ENCODE results near the gene MBD3L2. TPM values are rescaled to one million over a fixed set of nuclear protein-coding genes. Genes with fewer than 3 reads are reported as not detected.
"Not testable (repeated sequence)": the region's sequence is repeated elsewhere in the genome, so short reads cannot be mapped to it uniquely, and the experiment has no call there.

Gene MBD3L2
- not detected in 2 replicates for total RNA-seq (2014; rRNA removed; shearing (Covaris generic))
- not detected in 2 replicates for polyA plus RNA-seq (2015; cell fraction: cytosol; rRNA removed)
- not detected in 2 replicates for polyA plus RNA-seq (2015; cell fraction: nucleus; rRNA removed)

DNA sequence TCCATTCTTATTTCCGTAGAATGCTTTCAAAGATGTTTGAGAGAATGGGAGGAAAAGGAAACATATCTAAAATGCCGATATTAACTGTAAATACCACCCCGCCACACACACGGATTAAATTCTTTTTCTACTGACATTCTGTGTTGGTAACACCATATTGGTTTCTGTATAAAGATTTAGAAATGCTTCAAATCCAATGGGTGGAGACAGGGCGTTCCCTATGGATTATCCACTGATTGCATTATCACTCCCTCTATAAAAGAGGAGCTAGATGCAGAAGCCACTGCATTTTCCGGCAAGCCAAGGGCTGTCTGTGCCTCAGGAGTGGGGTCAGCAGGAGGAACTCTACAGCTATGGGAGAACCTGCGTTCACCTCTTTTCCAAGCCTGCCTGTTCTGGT, at the start of gene MBD3L2:
MBD3L2 (plus strand) TSS at position 301 of the 400 bp plus-strand sequence; CDS start at position 354, 53 bp downstream.
- in situ Hi-C loops (cut with HindIII; ENCODE audit: low pct_unique_long_range_greater_than_20kb, low sequenced_read_pairs); DNase-seq (ENCODE audit: low read depth, low spot score): not testable (repeated sequence)

DNA sequence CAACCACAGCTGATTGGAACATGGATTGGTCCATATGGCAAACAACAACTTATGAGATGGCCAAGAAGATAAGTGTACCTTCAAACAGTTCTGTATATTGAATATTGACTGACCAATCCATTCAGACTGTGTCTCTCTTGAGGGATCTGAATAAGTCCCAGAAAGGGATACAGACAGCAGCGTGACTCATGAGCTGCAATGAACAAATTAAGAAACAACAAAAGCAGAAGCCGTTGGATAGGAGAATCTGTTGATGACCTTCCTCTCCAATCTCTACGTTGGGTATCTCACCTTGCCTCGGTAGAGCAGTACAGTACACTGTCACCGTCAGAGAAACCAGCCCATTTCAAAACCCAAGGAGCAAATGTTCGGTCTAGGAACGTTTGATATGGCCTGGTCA, 49.2 kb upstream of the MBD3L2 start:
- in situ Hi-C loops (cut with HindIII; ENCODE audit: low pct_unique_long_range_greater_than_20kb, low sequenced_read_pairs) = no loop called here
- no peak for DNase-seq (ENCODE audit: low read depth, low spot score)

- in situ Hi-C loops (cut with HindIII; ENCODE audit: low pct_unique_long_range_greater_than_20kb, low sequenced_read_pairs) = no loop called here
- DNase-seq (ENCODE audit: low read depth, low spot score) = no peak
Observed at GRCh38 chr19:7000333-7000732, 48.8 kb upstream of the MBD3L2 start.

DNA sequence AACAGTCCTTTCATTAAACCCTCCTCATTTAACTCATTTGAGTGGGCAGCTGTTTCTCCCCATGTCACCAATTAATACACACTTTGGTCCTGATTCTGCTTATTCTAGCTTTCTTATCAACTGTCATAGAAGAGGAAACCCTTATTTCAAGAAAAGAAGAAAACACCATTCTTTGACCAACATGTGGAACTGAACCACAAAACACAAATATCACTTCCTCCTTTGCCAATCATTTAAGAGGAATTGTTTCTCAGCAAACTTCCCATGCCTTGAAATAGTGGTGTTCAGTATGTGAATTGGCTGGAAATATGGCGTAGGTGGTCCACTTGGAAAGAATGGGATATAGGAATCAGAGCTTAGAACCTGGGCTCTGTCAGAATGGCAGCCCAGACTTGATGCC, 48.3 kb upstream of the MBD3L2 start:
- no peak for DNase-seq (ENCODE audit: low read depth, low spot score)
- in situ Hi-C loops (cut with HindIII; ENCODE audit: low pct_unique_long_range_greater_than_20kb, low sequenced_read_pairs) = no loop called here

DNA sequence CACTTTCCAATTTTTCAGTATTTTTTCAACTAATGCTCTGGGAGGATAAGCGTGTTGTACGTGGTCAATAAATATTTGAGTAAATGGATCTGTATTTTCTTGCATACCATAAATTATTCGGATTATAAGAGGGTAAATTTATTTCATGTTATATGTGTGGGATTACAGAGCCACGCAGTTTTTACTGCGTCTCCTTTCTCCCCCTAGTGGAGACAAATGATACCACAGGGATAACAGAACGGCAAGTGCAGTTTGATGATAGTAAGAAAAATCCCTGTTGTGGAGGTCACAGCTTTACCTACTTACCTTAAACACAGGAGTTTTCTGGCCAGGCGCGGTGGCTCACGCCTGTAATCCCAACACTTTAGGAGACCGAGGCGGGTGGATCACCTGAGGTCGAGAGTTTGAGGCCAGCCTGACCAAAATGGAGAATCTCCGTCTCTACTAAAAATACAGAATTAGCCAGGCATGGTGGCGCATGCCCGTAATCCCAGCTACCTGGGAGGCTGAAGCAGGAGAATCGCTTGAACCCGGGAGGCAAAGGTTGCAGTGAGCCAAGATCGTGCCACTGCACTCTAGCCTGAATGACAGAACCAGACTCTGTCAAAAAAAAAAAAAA, 44.7 kb upstream of the MBD3L2 start:
- DNase-seq (ENCODE audit: low read depth, low spot score) = no peak
- in situ Hi-C loops (cut with HindIII; ENCODE audit: low pct_unique_long_range_greater_than_20kb, low sequenced_read_pairs) = no loop called here

DNA sequence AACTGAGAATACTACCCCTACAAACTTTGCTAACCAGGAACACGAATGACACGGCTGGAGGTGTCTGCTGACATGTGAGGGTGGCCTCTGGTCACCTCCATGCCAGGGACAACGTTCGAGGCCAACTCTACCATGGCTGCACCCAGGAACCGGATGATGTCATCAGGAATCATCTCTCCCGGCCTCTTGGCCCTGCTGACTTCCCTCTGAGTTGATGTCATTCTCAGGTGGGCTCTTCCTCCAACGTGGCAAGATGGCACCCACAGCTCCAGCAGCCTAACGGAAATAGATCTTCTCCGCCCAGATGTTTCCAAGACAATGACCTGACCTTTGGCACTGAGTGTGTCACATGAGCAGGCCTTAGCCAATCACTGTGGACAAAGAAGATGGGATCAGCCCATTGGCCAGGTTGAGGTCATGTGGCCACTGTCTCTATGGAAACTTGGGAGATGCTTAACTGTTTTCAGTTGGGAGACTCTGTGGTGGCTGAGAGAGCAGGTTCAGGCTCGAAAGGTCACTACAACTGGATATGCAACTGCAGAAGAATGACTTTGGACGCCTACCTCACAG, 42.9 kb upstream of the MBD3L2 start:
- in situ Hi-C loops (cut with HindIII; ENCODE audit: low pct_unique_long_range_greater_than_20kb, low sequenced_read_pairs) = no loop called here
- no peak for DNase-seq (ENCODE audit: low read depth, low spot score)

DNA sequence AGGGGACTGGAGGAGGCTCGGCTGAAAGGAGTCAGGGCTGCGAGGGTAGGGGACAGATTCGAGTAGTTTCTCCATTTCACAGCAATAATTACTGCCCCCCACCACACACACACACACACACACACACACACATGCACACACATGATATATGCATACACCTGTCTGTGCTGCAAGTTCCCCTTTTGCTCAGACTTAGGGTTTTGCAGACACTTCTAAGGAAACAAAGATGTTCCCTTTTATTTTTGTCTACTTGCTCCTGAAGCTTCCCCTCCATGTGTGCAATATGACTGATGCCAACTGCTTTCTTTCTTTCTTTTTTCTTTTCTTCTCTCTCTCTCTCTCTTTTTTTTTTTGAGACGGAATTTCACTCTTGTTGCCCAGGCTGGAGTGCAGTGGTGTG, 41.3 kb upstream of the MBD3L2 start:
- in situ Hi-C loops (cut with HindIII; ENCODE audit: low pct_unique_long_range_greater_than_20kb, low sequenced_read_pairs) = no loop called here

DNA sequence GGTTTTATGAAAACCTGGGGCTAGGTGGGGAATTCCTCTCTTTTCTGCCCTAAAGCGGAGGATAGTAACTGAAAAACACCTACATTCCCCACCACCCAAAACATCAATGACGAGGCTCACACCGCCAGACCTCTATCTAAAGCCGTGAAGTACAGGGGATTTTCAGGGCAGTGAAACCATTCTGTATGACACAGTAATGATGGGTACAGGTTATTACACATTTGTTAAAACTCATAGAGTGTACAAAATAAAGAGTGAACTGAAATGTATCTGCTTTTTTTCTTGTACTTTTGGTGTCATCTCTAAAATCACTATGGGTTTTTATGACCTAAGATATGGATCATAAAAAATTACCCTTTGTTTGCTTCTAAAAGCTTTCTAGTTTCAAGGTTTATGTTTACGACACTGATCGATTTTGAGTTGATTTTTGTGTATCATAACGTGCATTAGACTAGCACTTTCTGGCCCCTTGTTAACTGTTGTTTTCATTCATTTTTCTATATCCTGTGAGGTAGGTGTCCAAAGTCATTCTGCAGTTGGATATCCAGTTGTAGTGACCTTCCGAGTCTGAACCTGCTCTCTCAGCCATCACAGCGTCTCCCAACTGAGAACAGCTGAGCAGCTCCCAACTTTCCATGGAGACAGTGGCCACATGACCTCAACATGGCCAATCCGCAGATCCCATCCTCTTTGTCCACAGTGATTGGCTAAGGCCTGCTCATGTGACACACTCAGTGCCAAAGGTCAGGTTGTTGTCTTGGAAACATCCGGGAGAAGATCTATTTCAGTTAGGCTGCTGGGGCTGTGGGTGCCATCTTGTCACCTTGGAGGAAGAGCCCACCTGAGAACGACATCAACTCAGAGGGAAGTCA, 38.2 kb upstream of the MBD3L2 start:
- in situ Hi-C loops (cut with HindIII; ENCODE audit: low pct_unique_long_range_greater_than_20kb, low sequenced_read_pairs) = no loop called here

More for the DNA sequence above, 41.3 kb upstream of the MBD3L2 start:
- DNase-seq (ENCODE audit: low read depth, low spot score) = no peak

GRCh38 chr19:7013678-7014077, 35.4 kb upstream of the MBD3L2 start:
- DNase-seq (ENCODE audit: low read depth, low spot score) = peak; percentile 49
- in situ Hi-C loops (cut with HindIII; ENCODE audit: low pct_unique_long_range_greater_than_20kb, low sequenced_read_pairs) = no loop called here

More for the DNA sequence above, 38.2 kb upstream of the MBD3L2 start:
- no peak for DNase-seq (ENCODE audit: low read depth, low spot score)

GRCh38 chr19:7018828-7019227, 30.3 kb upstream of the MBD3L2 start:
- in situ Hi-C loops (cut with HindIII; ENCODE audit: low pct_unique_long_range_greater_than_20kb, low sequenced_read_pairs) = no loop called here
- no peak for DNase-seq (ENCODE audit: low read depth, low spot score)

DNA sequence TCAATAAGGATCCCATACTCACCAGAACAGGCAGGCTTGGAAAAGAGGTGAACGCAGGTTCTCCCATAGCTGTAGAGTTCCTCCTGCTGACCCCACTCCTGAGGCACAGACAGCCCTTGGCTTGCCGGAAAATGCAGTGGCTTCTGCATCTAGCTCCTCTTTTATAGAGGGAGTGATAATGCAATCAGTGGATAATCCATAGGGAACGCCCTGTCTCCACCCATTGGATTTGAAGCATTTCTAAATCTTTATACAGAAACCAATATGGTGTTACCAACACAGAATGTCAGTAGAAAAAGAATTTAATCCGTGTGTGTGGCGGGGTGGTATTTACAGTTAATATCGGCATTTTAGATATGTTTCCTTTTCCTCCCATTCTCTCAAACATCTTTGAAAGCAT, 27.8 kb upstream of the MBD3L2 start, which contains the start of gene MBD3L2B:
MBD3L2B (minus strand) TSS at position 101 of the 400 bp plus-strand sequence; CDS start at position 67, 34 bp downstream.
- in situ Hi-C loops (cut with HindIII; ENCODE audit: low pct_unique_long_range_greater_than_20kb, low sequenced_read_pairs); DNase-seq (ENCODE audit: low read depth, low spot score): not testable (repeated sequence)

DNA sequence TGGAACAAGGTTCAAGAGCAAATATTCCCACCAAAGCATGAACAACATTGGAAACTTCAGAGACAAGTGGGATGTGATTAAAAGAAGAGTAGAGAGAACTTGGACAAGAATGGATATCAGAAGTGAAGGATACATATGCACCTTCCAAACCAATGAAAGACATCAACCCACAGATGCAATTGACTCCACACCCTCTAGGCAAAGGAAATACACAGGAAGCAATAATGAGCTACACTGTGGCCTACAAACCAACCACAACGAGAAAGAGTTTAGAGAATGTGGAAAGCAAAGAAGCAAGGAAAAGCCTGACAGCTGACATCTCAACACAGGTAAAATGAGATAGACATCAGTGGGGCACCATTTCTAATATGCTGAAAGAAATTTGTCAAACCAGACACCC, 20.3 kb upstream of the MBD3L2 start:
- DNase-seq (ENCODE audit: low read depth, low spot score); in situ Hi-C loops (cut with HindIII; ENCODE audit: low pct_unique_long_range_greater_than_20kb, low sequenced_read_pairs): not testable (repeated sequence)

GRCh38 chr19:7030278-7030677, 18.8 kb upstream of the MBD3L2 start, which contains the start of gene MBD3L5:
TSS of gene MBD3L5 (plus strand) at chr19:7030578. CDS start at chr19:7030612, 34 bp downstream.
- DNase-seq (ENCODE audit: low read depth, low spot score); in situ Hi-C loops (cut with HindIII; ENCODE audit: low pct_unique_long_range_greater_than_20kb, low sequenced_read_pairs): not testable (repeated sequence)

DNA sequence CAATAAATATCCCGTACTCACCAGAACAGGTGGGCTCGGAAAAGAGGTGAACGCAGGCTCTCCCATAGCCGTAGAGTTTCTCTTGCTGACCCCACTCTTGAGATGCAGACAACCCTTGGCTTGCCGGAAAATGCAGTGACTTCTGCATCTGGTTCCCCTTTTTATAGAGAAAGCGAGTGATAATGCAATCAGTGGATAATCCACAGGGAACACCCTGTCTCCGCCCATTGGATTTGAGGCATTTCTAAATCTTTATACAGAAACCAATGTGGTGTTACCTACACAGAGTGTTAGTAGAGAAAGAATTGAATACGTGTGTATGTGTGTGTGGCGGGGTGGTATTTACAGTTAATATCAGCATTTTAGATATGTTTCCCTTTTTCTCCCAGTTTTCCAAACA, 9.0 kb upstream of the MBD3L2 start, which contains the start of gene MBD3L4:
MBD3L4 (minus strand) TSS at position 101 of the 400 bp plus-strand sequence; CDS start at position 66, 35 bp downstream.
- in situ Hi-C loops (cut with HindIII; ENCODE audit: low pct_unique_long_range_greater_than_20kb, low sequenced_read_pairs); DNase-seq (ENCODE audit: low read depth, low spot score): not testable (repeated sequence)

- in situ Hi-C loops (cut with HindIII; ENCODE audit: low pct_unique_long_range_greater_than_20kb, low sequenced_read_pairs); DNase-seq (ENCODE audit: low read depth, low spot score): not testable (repeated sequence)
Observed at GRCh38 chr19:7041563-7041962, 7.6 kb upstream of the MBD3L2 start.

DNA sequence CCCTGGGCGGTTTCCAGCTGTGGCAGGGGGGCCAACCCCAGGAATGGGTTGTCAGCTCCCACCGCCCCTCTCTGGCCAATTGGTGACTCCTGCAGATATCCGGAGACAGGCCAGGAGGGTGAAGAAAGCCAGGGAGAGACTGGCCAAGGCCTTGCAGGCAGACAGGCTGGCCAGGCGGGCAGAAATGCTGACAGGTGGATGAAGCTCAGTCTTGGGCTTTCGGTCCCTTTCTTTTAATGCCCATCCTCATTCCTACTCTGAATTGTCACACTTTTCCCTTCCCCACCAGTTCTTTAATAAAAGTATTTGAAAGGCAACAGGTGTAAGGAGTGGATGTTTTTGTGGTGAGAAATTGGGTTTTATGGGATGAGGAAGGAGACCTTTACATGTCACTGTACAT, 2.3 kb downstream of the MBD3L2 start:
- in situ Hi-C loops (cut with HindIII; ENCODE audit: low pct_unique_long_range_greater_than_20kb, low sequenced_read_pairs); DNase-seq (ENCODE audit: low read depth, low spot score): not testable (repeated sequence)

GRCh38 chr19:7052896-7053295, 3.8 kb downstream of the MBD3L2 start:
- DNase-seq (ENCODE audit: low read depth, low spot score); in situ Hi-C loops (cut with HindIII; ENCODE audit: low pct_unique_long_range_greater_than_20kb, low sequenced_read_pairs): not testable (repeated sequence)

Measured in SK-MEL-5 (cell line).